GM12892 (cell line): ENCODE data around the gene CNTNAP2.

Experiments
- POLR2A ChIP-seq: IDR thresholded peaks from 2 replicates; pipeline ENCODE4 v1.6.1; 2011; ENCODE audit warnings: low read depth, low read length, control low read depth
- POLR2AphosphoS5 ChIP-seq: IDR thresholded peaks from 2 replicates; pipeline ENCODE4 v1.6.1; 2011; ENCODE audit warnings: low read depth, low read length, control low read depth

- no peak for TF ChIP-seq POLR2A
- no peak for TF ChIP-seq POLR2AphosphoS5
Measured at GRCh38 chr7:147380926-147381325, 1264.3 kb downstream of the CNTNAP2 start.
